TTC549 (cell line): ENCODE results near the gene URM1.

Experiments used
- FAIRE-seq: peaks from 2 replicates; lab custom pipeline; 2012; peaks lifted over from hg19 to GRCh38; lab: Jason Lieb, UNC

URM1 gene

DNA sequence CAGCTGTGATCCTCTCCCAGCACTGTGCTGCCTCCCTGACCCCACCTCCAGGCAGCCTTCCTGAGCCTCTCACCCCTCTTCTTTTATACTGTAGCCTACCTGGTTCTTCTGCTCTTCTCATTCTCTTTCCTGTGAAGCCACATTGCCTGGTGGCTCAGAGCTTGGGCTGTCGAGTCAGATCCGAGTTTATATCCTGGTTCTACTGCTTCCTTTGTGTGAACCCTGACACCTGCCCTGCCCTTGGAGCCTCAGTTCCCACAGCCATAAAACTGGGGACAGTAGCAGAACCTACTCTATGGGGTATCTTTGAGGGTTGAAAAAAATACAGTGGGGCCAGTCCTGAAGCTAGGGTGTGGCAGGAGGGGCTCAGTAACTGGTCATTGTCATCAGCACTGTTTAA lies 22.0 kb upstream of the URM1 start:
- FAIRE-seq = no peak

DNA sequence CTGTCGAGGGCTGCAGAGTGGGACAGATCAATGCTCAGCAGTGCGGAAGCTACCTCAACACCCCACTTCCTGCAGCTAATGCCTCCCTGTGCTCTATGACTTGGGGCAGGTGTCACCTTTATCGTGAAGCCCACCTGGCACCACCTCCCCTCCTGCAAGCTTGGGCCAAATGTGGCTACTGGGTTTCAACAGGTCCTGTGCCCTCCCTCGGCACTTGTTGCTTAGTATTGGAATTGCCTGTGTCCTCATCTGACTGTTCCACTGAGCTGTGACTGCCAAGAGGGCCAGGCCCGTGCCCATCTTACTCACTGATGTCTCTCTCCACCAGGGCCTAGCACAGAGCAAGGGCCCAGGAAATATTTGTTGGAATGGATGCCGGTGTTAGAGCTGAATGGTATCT lies 21.4 kb upstream of the URM1 start:
- no peak for FAIRE-seq

DNA sequence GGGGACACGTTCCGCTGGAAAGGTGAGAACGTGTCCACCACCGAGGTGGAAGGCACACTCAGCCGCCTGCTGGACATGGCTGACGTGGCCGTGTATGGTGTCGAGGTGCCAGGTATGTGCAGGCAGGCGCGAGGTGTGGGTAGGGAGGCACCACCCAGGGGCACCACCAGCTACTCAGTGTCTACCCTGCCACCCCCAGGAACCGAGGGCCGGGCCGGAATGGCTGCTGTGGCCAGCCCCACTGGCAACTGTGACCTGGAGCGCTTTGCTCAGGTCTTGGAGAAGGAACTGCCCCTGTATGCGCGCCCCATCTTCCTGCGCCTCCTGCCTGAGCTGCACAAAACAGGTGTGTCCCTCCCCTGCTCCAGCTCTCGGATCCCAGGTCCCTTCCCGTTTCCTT lies 15.7 kb upstream of the URM1 start:
- FAIRE-seq = no peak

DNA sequence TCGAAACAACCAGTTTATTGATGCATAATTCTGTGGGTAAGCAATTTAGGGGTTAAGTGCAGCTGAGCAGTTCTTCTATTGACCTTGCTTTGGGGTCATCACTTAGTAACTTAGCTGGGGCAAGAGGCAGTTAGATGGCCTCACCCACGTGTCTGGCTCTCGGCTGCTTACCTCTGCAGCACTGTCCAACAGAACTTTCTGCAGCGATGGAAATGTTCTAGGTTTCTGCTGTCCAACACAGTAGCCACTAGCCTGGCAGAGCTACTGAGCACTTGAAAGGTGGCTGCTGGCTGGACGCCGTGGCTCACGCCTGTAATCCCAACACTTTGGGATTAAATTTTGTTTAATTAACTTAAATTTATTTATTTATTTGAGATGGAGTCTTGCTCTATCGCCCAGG lies 13.1 kb upstream of the URM1 start:
- FAIRE-seq = no peak

DNA sequence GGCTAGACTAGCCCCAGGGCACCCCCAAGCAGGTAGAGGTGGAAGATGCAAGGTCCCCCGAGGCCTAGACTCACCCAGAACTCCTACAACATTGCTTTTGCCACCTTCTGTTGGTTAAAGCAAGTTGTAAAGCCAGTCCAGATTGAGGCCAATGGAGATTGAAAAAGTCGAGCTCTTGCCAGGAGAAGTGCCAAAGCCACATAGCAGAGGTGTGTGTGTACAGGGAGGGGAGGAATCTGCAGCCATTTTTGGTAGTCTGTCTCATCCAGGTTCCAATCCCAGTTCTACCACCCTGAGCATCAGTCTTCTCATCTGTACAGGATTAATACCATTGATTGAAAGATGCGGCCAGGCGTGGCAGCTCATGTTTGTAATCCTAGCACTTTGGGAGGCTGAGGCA lies 12.3 kb upstream of the URM1 start:
- no peak for FAIRE-seq

DNA sequence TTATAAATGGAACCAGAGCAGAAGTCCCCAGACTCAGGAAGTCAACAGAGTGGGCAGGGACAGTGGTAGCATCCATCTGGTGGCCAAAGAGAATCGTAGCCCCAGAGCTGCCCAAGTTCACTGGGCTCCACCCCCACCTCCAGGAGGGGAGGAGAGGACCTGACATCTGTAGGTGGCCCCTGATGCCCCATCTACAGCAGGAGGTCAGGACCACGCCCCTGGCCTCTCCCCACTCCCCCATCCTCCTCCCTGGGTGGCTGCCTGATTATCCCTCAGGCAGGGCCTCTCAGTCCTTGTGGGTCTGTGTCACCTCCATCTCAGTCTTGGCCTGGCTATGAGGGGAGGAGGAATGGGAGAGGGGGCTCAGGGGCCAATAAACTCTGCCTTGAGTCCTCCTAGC lies 10.3 kb upstream of the URM1 start:
- no peak for FAIRE-seq

DNA sequence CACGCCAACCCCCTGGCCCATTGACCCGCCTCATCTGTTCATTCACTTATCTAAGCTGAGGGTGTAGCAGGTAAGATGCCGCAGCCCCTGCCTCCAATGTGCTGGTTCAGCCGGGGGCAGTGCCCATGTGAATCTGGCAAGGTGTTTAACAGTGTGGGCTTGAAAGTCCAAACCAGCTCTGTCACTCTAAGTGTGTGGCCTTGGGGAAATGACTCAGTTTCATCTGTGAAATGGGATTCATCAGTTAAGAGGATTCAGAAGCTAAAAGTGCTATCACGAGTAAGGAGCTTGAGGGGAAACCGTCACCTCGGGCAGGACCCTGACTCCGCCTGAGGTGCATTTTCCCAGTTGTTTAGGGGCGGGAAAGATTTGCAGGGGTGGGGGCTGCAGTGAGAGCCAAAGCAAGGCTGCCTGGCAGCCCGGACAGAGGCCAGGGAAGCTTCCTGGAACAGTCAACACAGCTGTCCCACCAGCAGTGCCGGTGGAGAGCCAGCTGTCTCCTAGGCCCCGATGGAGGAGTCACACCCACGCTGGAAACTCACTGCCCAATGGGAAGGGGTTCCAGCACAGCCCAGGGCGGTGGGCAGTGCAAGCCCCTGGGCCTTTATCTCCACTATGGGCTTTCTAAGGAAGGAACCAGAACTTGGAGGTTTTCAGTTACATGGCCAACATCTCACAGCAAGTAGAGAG lies 9.7 kb upstream of the URM1 start:
- no peak for FAIRE-seq

DNA sequence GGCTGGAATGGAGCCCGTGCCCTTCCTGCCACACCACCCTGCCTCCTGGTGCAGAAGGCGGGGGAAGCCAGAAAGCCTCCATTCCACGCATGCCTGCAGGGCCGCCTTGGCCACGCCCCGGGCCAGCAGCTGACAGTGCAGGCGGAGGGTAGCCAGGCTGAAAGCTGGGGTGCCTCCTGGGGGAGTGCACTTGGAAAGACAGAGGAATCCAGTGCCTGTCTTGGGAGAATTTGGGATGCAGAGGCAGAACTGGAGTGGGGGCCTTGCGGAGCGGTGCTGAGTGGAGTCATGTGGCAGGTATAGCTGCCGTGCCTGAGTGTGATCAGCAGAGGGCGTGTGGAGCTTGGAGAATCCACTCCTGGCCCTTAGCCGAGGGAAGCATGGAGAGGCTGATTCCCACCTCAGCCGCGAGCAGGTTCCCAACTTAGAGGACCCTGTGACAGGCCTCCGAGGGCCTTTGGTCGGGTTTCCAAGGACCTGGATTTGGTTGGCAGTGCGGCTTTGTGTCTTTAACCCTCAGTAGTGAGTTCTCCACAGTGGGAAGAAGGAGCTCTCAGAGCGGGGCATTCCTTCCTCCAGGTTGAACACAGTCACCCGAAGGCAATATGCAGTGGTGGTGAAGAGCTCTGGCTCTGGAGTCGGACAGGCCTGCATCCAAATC lies 9.1 kb upstream of the URM1 start:
- no peak for FAIRE-seq

DNA sequence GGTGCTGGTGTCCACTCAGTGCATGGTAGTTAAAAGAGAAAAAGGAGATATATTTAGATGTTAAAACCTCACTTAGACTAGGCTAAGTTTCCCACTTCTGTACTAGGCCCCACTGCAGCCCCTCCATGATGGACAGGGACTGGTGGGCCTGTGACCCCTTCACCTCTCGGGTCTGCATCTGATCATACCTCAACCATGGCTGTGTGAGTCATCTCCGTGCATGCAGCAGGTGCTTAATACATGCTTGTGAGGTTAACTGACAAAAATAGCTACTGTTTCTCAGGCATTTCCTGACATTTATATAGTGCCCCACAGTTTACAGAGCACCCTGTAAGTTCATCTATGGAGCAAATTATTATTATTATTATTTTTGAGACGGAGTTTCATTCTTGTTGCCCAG lies 8.4 kb upstream of the URM1 start:
- FAIRE-seq = no peak

DNA sequence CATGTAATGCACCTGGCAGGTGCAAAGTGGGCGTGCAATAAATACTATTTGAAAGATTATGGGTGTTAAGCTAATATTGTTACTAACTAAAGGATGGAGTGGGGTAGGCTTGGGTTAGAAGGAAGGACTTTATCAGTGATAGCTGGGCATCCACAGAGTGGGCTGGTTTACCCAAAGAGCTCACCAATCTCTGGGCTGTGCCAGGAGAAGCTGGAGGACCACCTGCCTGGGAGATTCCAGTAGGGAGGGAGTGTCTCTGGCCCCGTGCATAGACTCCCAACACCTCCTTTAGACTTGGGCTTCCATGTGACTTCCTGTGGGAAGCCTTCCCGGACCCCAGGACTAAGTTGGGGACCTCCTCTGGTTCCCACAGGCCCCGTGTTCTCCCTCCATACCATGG lies 5.6 kb upstream of the URM1 start:
- FAIRE-seq = no peak

DNA sequence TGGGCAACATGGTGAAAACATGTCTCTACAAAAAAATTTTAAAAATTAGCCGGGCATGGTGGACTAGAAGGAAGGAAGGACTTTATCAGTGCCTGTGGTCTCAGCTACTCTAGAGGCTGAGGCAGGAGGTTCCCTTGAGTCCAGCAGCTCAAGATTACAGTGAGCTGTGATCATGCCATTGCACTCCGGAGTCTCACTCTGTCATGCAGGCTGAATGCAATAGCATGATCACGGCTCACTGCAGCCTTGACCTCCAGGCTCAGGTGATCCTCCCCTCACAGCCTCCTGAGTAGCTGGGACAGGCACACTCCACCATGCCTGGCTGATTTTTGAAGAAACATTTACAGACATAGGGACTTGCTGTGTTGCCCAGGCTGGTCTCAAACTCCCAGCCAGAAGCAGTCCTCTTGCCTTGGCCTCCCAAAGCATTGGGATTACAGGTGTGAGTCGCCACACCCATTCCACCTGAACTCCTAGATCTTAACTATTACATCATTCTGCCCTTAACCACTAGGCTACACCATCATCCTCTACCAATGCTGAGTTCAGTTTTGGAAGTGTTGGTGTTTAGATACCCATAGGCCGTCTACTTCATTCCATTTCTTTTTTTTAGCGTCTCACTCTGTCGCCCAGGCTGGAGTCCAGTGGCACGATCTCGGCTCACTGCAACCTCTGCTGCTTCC lies 2.0 kb upstream of the URM1 start:
- no peak for FAIRE-seq

DNA sequence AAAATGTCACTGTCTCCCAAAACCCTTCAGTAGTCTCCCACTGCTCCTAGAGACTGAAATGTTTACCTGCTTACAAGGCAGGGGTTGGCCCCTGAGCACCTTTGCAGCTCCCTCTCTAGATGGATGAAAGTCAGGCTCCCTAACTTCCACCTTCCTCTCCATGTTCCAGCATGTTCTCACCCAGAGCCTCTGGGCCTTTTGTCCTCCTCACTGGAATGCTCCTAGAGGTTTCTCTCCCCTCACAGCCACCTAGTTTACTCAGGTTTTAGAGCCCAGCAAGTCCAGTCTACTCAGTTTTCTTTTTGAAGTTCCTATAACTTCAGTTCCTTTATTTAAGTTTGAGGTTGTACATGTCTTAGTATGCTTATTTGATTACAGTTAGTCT lies 815 bp upstream of the URM1 start:
- no peak for FAIRE-seq

DNA sequence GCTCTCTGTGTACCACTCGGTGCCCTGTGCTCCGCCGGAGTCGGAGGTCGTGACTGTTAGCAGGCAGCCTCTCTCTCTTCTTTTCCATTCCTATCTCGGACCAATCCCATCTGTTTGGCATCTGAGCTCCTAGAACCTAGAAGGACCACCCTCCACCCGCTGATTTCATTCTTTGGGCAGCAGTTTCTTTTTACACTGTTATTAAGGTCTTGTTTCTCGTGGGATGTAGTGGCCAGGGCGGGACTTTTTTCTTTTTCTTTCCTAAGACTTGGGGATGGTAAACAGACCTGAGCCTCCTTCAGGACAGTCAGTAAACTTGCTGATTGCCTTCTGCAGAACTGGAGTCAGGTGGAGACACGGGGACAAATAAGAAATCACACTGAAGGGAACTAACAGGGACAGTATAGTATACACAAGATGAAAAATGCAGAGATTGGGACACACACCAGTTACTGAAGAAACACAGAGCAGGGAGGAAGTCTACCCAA lies 500 bp downstream of the URM1 start:
- no peak for FAIRE-seq

DNA sequence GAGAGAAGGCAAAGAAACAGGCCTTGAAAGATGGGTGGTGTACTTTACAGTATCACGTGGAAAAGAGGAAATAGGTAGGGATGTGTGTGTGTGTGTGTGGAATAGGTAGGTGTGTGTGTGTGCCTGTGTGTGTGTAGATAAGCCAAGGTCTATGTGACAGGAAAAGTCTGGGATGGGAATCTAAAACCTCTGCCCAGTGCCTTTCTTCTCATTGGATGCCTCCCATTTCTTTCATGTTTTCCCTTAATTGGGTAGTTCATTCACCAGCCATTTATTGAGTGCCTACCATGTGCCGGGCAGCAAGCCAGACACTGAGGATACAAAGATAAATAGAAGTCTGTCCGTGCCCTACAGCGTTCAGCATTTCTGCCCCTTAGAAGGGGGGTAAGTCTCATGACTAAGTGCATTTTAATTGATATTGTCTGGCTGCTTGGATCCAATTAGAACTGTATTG lies 1.0 kb downstream of the URM1 start:
- no peak for FAIRE-seq

DNA sequence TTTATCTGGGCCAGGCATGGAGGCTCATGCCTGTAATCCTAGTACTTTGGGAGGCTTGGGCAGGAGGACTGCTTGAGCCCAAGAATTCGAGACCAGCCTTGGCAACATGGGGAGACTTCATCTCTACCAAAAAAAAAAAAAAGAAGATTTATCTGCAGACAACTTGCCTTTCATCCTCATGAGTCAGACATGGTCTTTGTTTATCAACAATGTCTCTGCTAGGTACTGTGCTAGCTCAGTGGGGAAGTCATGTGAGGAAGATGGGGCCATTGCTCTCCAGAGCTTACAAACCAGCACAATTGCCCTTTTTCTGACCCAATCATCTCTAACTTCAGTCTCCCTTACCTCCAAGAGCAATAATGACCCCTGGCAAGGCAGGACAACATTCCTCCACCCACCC lies 1.6 kb downstream of the URM1 start:
- no peak for FAIRE-seq

DNA sequence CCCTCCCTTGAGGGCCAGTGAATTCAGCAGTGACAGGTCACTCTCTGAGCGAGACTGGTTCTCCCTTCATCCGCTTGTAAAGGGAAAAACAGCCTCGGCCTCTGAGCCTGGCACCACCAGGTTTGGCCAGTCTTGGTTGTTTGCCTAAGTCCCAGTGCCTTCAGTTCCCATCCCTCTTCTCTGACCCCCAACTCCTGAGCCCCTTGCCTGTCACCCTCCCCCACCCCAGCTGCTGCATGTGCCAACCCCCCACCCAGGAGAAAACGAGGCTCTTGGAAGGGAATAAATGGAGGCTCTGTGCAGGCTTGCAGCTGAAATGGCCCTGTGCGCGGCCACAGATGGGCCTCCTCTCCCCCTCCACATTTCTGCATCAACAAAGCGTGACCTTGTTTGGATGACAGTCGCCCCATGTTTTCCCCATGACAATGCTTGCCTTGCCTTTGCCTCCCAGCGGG lies 3.1 kb downstream of the URM1 start:
- FAIRE-seq = no peak

DNA sequence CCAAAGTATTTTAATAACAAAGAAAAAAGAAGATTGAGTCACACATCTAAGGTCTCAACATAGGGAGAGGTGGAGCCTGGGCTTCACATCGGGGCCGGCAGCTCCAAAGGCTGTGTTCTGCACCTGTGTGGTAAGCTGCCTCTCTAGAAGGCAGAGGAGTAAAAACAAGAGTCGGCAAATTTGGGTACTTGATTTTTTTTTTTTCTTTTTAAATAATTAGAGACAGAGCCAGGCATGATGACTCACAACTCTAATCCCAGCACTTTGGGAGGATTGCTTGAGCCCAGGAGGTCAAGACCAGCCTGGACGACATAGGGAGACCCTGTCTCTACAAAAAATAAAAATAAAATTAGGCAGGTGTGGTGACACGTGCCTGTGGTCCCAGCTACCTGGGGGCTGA lies 4.7 kb downstream of the URM1 start:
- no peak for FAIRE-seq

DNA sequence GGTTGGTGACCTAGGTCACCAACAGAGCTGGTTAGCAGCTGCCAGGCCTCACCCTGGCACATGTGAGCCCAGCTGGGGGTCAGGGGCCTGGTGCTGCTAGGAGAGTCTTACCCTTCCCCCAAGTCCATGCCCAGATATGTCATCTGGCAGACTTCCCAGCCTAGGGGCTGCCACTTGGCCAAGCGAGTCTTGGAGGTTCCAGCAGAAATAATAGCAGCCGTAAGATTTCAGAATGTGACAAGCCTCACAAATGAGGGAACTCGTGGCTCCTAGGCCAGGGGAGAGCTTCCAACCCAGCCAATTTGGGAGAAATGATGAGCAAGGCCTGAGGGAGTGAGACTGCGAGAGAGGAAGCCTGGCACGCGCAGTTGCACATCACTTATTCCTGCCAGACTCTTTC lies 11.1 kb downstream of the URM1 start:
- FAIRE-seq = no peak

DNA sequence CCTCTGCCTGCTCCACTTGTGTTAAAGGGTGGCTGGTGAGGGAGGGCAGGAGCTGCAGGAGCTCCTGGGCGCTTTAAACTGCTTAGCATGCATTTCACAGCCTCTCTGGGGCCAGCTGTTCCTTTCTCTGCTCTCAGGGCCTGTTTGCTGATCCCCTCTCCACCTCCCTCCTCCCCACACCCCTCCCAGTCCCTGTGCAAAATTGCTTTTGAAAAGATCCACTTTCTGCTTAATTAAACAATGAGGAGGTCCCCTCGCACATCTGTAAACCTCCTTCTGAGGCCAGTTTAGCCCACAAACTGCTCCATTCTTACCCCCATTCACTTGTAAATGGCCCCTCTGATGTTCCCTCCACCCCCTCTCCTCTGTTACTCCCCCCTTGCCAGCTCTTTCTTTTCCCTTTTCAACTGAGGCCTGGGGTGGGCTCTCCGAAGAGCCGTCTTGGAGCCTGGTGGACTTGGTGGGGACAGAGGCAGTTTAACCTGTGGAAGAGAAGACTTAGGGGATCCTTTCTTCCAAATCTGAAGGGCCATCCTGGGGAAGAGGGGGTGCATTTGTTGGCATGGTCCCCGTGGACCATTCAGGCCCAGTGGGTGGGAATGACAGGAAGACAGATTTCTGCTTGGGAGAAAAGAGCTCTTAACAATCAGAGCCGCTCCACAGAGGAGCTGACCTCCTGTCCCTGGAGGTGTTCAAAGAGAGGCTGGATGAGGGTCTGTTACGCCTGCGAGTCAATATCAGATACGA lies 12.0 kb downstream of the URM1 start:
- FAIRE-seq = no peak

DNA sequence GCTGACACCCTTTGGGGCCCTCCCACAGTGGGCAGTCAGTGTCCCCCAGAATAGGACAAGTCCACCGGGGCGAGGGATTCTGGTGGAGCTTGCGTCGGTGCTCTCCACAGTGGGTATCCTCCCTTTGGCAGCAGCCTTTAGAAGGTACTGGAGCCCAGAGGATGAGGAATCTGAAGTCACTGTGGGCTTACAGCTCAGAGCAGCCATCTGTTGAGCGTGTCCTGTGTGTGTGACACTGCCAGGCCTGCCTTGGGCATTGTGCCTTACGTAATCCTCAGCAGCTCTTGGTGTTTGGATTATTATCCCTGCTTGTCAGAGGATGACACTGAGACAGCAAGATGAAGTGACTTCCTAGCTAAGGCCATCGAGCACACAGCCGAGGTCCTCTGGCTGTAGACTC lies 12.6 kb downstream of the URM1 start:
- FAIRE-seq = no peak

DNA sequence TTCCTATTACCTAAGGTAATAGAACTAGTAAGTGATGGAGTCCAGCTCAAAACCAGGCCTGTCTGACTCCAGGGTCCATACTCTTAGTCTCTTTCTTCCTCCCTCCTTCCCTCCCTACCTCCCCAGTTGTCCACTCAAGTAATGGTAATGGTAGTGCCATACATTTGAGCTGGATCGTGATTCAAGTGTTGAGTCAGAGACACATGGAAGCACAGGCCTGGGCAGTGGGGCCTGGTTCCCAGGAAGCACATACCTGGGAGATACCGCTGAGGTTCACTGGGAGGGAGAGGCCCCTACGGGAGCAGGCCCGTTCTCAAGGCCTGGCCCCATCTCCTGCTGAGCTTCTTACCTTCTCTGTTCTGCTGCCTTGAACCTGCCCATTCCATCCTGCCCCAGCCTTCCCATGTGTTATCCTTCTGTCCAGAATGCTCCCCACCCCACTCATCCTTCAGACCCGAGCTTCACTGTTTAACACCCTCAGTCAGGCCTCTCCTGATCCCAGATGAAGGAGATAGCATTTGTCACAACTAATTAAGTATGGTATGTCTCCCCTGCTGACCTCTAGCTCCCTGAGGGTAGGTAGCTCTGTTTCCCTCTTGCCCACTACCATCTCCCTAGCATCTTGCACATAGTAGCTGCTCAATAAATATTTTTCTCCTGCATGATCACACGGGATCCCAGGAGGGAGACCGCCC lies 13.8 kb downstream of the URM1 start:
- FAIRE-seq = no peak
